Stimulated activated CD8-positive, alpha-beta memory T cell treated with anti-CD3 and anti-CD28 coated beads, Interleukin-4, amount 100 ng/mL, for 1 hour (primary cell): ENCODE results near the gene KRTAP5-6.
A peak's percentile ranks its signal among the peaks of the same experiment; 100 is the strongest.
"Not testable (repeated sequence)": the region's sequence is repeated elsewhere in the genome, so short reads cannot be mapped to it uniquely, and the experiment has no call there.

ENCODE experiments used
- DNase-seq, 2 donors: peaks; one replicate each; pipeline ENCODE4 v3.0.0-alpha.2; 2020; ENCODE audit warnings: low read depth in 2 of 2, low spot score in 1 of 2

Gene KRTAP5-6

DNA sequence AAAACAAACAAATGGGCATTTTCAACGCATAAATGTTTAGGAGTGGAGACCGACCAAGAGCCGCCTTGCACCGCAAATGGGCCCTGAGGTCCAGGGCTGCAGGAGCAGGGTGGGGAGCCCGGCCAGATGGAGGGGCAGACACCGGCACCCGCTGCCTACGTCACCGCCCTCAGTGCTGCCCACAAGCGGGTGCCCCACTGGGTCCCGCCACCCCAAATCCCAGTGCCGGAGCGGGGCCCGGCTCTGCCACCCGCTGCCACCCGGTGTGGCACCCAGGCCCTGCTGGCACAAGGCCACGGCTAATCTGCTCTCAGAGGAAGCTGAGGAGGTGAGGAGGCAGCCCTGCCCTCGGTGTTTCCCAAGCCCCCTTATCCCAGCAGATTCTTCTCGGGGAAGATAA, 13.8 kb upstream of the KRTAP5-6 start:
- DNase-seq: not testable (repeated sequence)

DNA sequence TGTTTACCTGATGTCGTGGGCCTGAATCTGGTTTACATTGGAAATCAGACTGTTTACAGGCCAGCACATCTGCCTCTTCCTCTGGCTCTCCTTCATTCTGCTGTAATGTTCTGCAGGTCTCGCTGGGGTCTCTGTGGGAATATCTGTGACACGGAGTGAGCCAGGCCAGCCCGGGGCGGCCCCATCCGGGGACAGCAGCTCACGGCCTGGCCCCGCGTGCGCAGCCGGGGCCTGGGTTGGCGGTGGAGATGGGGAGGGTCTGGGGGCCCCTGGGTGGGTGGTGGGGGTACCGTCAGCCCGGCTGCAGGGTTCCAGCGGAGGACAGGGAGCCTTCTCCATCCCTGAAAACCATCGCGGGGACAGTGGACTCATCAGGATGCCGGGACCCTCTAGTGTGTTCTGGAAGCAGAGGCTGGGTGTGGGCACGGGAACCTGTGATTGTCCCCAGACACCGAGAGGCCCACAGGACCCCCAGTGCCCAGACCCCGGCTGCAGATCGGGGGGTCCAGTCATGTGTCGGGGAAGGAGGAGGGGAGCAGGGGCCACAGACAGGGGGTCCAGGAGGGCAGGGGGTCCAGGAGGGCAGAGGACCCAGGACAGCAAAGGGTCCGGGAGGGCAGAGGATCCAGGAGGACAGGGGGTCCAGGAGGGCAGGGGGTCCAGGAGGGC, 13.0 kb upstream of the KRTAP5-6 start:
- not testable (repeated sequence) for DNase-seq

DNA sequence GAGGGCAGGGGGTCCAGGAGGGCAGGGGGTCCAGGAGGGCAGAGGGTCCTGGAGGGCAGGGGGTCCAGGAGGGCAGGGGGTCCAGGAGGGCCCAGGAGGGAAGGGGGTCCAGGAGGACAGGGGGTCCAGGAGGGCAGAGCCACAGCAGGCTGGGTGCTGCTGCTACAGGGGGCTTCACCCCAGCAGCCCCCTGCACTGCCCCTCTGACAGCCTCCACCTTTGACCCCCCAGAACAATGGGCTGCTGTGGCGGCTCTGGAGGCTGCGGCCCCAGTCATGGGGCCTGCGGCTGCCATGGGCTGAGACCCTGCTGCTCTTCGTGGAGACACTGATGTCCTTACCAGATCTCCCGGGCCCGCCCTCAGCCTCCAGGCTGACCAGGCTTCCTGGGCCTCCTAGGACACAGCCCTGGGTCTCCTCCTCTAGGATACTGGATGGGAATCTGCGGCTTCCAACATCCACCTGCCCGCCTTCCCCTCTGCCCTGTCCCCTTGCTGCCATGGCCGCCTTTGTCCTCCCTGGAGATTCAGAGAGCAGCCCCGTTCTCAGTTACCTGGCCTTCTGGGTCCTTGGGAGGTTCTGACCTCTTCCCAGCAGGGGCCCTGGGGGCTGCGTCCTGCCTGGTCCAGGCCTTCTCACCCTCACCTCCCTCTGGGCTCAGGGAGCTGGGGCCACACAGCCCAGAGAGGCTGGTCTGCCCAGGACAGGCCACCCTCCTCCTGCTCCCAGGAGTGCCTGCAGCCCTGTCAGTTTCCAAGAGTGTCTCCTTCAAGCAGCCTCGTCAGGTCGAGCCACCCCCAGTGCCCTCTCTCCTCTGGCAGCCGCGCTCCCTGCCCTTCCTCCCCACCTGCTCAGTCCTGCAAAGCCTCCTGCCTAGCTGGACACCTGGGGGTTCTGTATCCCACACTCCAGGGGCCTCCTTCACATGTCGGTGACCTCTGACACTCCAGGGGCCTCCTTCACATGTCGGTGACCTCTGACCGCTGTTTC, 11.8 kb upstream of the KRTAP5-6 start:
- not testable (repeated sequence) for DNase-seq

DNA sequence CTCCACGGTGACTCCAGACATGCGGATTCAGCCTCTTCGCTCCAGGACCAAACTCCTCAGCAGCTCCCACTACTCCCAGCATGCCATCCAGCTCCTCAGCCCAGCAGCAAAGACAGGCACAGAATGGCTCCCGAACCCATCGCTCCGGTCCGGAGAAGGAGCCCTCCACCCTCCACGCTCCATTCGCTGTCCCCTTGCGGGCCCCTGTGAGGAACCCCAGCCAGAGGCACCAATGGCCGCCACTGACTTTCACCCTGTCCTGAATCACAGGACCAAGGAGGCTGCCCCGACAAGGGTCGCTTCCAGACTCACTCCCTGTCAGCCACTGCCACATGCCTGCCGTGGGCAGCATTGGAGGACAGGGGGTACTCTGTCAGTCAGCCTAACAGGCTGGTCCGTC, 10.8 kb upstream of the KRTAP5-6 start:
- DNase-seq: not testable (repeated sequence)

DNA sequence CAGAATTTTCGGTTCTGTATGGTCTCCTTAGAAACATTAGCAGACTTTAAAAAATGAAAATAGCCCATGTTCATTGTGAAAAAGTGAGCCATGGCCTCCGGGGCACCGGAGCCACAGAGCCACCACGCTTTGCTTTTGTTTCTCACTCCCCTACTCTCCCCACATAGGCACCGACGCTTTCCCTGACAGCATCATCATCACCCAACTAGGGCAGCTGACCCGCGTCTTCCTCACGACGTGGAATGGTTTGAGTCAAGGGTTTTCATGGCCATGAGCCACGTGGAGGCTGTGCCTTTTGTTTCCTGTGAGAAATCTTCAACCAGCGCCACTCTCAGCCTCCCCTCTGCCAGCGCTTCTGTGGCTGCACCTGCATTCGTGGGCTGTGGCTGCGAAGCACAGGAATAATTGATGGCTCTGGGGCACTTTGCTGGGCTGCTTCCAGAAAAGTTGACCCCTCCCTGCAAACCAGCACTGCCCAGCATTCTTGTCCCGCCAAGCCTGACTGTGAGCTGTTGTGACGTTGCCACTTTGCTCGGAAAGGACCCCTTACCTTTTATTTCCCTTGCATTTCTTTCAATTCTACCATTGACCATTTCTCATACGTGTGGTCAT, 8.6 kb upstream of the KRTAP5-6 start:
- DNase-seq: not testable (repeated sequence)

DNA sequence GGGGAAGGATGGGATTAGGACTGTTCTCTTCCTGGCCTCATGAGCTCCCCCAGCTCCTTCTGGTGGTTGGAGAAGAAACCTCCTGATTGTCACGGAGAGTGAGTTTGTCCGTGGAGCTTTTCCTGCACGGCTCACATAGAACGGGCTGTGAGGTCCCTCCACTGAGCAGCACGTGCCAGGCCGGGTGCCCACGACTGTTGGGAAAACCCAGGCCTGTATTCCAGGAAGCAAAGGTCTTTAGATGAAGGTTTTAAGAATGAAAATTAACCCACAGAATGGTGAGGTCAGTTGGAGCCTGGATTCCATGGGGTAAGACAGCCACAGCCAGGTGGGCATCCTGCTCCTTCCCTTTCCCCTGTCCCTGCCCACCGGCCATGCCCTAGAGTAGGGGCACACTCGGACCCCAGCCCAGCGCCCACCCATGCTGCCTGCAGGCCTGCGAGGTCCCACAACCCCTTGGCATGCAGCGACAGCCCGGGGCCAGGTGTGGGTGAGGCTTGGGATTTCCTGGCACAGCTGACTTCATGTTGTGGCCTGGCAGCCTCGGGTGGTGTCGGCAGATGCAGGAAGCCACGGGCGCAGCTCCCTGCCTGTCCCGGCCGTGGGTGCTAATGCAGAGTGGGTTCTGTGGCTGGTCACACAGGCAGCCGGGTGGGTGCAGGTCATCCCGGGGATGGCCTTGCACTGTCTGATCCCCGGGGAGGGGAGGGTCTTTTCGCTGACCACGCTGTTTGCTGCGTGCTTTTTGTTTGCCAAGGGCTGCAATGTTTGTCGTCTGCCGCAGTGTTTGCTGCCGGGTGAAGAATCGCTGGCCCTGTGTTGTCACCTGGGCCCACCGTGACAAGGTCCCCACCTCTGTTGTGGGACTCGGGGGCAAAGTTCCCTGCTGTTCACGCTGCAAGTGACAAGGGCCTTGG, 7.5 kb upstream of the KRTAP5-6 start:
- not testable (repeated sequence) for DNase-seq

DNA sequence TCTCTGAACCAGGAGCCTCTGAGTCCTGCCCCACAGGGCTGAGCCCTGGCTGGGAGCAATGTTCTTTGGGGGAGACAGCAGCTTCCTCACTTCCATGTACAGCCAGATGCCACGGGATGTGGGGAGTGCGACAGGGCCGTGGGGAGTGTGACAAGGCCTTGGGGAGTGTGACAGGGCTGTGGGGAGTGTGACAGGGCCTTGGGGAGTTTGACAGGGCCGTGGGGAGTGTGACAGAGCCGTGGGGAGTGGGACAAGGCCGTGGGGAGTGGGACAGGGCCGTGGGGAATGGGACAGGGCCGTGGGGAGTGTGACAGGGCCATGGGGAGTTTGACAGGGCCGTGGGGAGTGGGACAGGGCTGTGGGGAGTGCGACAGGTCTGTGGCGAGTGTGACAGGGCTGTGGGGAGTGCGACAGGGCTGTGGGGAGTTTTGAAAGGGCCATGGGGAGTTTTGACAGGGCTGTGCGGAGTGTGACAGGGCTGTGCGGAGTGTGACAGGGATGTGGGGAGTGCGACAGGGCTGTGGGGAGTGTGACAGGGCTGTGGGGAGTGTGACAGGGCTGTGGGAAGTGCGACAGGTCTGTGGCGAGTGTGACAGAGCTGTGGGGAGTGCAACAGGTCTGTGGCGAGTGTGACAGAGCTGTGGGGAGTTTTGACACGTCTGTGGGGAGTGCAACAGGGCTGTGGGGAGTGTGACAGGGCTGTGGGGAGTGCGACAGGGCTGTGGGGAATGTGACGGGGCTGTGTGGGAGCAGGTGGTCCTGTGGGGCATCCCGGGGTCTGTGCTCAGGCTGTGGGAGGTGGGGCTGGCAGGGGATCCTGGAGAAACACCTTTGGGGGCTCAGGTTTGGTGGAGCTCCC, 6.6 kb upstream of the KRTAP5-6 start:
- DNase-seq: no peak

DNA sequence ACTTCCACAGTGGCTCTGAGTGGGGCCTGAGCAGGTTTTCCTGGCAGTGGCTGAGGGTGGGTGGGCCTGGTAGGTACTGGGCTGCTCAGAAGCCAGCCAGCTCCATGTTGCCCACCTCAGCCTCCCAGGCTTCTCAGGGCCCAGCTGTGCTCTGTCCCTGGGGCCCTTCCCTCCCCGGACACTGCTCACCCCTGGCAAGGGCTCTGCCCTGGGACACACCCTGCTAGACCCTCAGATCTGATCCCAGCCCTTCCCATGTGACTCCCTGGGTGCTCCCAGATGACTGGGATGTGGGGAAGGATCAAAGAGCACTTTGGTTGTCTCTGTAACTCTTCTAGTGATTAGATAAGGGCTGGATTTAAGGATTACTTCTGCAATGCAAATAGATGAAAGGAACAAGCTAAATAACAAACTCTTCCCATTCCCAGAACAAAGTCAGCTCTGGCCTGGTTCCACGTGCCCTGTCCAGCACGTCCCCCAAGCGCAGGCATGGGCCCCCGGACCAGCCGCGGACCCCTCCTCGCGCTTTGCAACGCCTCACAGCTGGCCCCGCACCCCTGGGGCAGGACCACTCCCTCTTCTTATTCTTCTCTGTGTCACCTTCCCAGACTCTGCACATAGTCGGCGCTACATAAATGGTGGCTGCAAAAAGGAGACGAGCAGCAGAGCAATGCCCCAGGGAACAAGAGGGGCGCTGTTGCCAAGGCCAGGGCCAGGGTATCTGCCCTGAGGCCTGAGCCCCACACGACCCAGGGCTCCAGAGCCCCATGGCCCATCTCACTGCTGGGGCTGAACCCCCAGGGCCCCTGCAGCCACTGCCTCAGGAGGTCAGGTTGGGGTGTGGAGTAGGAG, 5.7 kb upstream of the KRTAP5-6 start:
- no peak for DNase-seq

DNA sequence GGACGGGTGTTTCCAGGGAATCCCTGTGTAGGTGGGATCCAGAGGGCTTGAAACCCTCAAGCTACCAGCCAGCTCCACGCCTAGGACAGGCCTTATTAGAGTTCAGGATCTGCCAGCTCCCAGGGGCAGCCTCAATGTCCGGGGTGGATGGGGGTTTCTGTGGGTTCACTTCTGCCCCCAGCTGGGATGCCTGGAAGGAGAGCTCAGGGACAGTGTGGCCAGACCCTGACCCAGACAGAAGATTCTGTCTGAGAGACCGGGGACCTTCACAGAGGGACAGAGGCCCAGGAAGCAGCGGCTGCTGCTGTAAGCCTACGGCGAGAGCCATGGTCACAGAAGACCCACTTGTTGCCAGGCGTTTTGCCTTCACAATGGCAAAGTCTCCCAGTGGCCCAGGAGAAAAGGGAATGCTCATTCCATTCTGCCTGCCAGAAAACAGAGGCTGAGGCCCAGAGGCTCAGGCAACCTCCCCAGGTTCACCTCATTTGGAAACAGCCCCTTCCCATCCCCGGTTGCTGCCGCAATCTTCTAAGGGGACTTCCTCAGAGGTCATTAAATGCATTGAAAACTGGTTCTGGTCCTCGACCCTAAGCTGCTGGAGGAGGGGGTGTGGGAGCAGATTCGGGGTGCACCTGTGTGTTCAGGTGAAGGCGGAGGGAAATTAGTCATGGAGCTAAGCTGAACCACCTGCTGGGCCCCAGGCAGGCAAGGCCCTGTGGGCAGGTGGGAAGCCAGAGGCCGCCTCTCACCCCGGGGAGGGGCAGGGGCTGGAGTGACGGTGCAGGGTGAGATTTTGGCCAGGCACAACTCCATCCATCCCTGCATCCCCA, 4.9 kb upstream of the KRTAP5-6 start:
- no peak for DNase-seq

DNA sequence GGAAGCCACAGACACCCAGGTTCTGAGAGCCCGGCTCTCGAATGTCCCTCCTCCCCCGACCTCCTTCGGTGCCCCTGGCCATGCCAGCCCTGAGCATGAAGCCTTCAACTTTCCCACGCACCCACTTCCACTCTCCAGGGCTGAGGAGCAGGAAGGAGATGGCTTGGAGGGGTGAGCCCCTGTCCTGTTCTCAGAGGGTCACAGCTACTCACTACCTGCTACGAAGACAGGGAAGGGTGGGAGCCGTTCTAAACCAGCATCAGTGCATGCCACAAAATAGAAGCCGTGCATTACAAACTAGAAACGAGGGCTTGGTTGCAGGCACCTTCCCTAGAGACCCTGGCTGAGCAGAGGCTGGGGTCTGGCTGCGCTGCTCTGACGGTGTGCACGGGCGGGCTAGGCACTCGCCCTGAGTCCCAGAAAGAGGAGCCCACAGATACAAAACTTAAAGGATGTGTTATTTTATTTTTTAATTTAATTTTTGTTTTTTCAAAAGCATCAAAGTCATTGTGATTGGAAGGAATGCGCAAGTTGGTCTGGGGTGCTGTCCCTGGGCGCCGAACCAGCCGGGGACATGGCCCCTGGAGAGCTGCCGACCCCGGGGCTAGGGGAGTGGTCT, 4.2 kb upstream of the KRTAP5-6 start:
- no peak for DNase-seq

DNA sequence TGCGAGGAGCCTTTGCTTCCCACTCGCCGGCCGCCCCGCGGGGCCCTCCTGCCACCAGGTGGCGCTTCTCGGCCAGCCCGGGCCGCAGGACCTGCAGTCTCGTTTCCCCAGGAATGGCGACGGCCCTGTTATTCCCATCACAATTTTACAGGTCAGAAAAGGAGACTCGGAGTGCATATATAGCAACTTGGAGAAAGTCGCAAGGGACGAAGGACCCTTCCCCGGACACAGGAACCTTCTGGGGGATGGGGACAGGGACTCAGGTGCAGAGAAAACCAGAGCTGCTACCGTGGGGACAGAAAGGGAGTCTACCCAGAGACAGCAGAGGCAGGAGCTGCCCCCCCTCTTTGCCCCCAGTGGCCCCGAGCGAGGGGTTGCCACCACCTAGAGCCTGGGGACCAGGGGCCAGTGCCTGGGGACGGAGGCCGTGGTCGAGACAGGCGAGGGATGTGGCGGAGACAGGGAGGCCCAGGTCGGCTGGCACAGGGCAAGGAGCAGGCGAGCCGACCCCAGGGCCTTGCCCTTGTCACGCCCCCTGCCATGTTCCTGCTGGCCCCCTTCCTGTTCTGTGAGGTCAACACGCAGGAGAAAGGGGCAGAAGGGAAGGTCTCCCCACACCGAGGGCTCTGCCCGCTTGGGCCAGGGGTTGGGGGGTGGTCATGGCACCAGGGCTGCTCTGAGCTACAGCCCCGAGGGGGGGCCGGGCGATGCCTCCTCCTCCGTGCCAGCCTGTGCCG, 3.5 kb upstream of the KRTAP5-6 start:
- DNase-seq: peak; percentile 34 to 61

DNA sequence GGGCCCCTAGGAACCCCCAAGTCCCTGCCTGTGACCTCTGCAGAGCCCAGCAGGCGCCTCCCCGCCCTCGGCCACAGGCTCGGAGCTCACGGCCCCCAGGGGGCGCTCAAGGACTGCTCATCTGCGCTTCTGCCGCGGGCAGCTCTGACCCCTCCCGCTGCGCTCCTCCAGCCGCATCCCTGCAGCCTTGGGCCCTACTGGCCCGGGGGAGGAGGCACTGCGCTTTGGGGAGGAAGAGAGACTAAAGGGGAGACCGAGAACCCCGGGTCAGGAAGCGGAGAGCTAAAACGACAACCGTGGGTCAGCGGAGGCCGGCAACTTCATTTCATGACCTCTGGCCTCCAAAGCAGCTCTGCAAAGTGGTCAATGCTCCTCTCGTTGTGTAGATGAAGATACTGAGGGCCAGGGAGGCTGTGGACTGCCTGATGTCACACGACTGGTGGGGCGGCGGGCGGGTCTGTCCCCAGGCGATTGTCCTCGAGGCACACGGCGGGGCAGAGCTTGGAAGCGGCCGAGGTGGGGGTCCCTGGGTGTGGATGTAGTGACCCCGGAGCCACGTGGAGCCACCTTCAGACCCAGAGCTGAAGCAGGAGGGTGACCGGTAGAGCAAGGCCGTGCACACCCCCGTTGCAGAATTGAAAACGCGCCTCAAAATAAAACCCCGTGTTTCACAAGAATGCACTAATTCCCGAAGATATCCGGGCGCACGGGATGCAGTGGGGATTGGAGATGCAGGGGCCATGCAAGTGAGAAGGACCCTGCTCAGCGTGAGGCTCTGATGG, 2.7 kb upstream of the KRTAP5-6 start:
- peak; percentile 66 to 71 for DNase-seq

DNA sequence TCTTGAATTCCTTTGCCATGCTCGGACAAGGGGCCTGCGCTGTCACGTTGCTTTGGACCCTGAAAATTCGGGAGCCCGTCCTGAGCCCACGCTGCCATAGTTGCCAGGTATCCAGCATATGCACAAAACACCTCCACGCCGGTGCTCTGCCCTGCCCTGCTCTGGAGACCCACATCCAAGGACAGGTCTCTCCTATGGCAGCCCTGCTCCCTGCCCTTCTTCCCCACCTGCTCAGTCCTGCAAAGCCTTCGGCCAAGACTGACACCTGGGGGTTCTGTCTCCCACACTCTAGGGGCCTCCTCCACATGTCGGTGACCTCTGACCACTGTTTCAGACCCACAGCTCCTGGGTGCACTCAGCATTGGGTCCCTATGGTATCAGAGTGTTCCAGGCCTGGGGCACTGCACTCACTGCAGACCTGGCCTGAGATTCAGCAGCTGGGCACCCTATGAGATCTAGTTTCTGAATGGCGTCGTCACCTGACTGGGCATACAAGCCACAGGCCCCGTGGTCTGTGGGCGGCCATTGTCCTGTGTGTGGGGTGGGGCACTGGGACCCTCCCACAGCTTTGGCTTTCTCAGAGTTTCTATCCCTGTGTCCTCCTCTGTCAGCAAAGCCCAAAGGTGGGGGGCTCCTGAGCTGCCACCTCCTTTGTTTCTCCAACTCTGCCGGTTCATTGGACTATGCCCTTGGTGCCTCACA, 2.0 kb upstream of the KRTAP5-6 start:
- no peak for DNase-seq

DNA sequence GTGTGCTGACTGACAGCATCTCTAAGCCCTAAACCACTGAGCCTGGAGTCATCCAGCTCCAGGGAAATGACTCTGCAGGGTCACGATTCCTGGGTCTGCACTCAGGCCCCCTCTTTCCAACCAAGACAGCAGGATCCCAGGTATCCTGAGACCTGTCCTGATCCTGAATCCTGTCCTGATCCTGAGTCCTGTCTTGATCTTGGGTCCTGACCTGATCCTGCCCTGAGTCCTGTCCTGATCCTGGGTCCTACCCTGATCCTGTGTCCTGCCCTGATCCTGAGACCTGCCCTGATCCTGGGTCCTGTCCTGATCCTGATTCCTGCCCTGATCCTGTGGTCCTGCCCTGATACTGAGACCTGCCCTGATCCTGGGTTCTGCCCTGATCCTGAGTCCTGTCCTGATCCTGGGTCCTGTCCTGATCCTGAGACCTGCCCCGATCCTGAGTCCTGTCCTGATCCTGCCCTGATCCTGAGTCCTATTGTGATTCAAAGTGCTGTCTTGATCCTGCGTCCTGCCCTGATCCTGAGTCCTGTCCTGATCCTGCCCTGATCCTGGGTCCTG, 1.4 kb upstream of the KRTAP5-6 start:
- DNase-seq: no peak

DNA sequence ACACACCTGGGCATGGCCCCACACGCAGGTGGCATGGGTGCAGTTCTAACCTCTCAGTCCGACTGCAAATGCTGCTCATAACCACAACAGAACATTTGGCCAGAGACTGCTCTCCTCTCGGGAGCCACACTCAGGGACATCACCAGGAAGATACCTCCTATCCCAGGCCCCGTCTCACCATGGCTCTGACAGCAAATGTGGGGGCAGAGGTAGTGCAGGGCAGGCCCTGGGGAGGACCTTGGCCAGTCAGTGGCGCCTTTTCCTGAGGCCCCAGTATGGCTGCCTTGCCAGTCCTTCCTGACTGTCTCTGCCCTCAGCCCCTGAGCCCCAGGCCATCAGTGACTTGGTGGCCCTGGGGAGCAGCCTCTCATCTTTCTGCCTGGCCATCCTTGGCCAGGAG, 2.8 kb downstream of the KRTAP5-6 start:
- DNase-seq: no peak
